Stimulated activated CD8-positive, alpha-beta memory T cell treated with anti-CD3 and anti-CD28 coated beads, Interleukin-4, amount 100 ng/mL, for 1 hour (primary cell): ENCODE results near the gene TMEM255B.
"Not testable (repeated sequence)": the region's sequence is repeated elsewhere in the genome, so short reads cannot be mapped to it uniquely, and the experiment has no call there.

Source experiments
- DNase-seq, 2 donors: peaks; one replicate each; pipeline ENCODE4 v3.0.0-alpha.2; 2020; ENCODE audit warnings: low read depth in 2 of 2, low spot score in 1 of 2

The TMEM255B gene

DNA sequence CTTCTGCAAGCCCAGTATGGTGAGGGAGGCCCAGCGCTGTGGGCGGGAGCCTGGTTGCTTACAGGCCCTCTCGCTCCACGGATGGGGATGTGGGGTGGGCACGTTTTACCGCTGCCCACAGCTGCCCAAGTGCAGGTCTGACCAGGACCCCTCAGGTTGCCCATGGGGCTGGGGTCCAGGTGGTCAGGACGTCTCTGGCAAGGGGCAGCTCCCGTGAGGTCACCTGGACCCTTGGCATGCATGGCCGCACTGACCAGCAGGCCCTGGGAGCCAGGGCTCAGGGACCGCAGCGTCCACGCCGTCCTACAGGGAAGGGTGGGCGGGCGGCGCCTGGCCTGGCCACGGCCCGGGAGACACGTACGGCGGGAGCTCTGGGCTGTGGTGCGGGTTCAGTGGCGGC, 72.0 kb downstream of the TMEM255B start:
- no peak for DNase-seq

DNA sequence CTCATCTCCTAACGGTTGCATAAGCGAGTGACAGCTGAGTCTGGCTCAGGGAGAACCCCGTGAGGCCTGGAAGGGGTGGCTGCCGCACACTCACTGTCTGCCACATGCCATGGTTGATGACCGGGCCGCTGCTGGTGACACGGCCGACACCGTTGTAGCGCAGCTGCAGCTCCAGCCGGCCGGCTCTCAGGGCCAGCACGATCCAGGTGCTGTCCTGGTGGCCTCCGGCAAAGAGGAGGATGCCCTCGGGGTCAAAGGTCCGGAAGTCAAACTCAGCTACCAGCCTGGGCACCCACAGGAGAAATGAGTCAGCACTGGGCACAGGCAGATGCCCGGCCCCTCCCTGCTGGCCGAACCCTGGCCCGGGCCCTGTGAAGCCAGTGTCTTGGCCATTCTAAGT, 73.2 kb downstream of the TMEM255B start:
- DNase-seq = no peak

DNA sequence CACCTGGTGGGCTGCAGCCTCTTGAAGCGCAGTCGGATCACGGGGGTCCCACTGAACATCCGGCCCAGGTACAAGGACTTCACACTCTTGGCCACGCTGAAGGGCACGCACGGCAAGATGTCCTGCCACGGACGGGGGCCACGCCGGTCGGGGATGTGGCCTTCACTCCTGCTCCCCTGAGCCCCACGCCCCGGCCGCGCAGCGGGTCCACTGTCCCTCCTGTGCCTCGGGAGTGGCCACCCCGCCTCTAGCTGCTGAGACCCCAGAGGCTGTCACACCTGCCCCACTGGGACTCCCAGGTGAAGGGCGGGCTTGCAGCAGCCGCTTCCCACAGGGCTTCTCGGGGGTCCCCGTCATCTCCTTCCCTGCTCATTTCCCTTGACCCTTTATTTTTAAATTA, 73.6 kb downstream of the TMEM255B start:
- no peak for DNase-seq

DNA sequence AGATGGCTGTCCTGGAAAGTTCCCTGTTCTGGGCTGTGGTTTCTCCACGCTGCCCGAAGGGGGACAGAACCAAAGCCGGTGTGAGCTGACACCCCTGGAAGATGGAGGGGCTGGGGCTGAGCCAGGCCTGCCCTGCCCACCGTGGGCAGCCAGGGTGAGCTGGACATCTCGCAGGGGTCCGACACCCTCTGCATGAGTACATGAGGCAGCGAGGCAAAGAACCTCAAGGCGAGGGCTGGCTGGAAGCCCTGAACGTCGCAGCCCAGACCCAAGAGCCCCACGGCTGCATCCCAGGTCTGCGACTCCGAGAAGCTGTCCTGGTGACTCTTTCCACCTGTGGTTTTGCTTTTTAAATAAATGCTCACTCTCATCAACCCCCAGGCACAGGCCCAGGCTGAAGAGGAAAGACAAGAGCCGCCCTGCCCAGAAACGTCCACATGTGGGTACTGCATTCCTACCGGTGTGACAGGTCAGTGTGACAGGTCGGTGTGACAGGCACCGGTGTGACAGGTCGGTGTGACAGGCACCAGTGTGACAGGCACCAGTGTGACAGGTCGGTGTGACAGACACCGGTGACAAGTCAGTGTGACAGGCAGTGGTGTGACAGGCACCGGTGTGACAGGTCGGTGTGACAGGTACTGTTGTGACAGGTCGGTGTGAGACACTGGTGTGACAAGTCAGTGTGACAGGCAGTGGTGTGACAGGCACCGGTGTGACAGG, 74.2 kb downstream of the TMEM255B start:
- DNase-seq = no peak

DNA sequence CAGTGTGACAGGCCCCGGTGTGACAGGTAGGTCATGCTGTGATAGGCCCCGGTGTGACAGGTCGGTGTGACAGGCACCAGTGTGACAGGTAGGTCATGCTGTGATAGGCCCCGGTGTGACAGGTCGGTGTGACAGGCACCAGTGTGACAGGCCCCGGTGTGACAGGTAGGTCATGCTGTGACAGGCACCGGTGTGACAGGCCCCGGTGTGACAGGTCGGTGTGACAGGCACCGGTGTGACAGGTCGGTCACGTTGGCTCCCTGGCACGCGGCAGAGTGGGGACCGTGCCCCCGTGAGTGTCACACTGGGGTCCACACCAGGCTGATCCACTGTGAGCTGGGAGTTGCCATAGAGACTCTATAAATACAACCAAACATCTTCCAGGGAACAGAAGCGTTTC, 75.0 kb downstream of the TMEM255B start:
- DNase-seq = not testable (repeated sequence)

DNA sequence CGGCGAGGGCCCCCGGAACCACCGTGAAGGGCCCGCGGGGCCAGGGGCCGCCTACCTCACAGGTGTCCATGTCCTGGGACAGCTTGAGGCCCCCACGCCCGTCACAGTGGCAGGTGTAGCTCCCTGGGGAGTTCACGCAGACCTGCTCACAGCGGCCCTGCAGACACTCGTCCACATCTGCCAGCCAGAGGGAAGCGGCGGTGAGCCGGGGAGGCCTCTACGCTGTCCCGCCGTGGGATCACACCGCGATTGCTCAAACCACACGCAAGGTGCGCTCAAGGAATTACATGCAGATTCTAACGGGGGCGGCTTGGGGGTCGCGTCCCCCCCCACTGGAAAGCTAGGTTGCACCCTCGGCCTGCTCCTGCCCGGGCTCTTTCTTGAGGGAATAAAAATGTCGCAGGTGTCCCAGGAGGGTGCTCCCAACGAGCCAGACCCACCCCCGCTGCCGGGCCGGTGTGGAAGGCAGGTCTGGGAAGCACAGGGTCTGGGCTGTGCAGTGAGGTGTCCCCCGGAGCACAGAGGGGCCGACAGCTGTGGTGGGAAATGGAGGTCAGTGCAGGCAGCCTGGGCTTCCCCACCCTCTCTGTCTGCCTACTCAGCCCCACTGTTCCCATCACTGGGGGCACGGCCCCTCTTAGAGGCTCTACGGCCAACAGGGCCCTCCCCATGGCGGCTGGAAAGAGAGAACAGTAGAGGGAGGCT, 75.6 kb downstream of the TMEM255B start:
- DNase-seq = no peak

DNA sequence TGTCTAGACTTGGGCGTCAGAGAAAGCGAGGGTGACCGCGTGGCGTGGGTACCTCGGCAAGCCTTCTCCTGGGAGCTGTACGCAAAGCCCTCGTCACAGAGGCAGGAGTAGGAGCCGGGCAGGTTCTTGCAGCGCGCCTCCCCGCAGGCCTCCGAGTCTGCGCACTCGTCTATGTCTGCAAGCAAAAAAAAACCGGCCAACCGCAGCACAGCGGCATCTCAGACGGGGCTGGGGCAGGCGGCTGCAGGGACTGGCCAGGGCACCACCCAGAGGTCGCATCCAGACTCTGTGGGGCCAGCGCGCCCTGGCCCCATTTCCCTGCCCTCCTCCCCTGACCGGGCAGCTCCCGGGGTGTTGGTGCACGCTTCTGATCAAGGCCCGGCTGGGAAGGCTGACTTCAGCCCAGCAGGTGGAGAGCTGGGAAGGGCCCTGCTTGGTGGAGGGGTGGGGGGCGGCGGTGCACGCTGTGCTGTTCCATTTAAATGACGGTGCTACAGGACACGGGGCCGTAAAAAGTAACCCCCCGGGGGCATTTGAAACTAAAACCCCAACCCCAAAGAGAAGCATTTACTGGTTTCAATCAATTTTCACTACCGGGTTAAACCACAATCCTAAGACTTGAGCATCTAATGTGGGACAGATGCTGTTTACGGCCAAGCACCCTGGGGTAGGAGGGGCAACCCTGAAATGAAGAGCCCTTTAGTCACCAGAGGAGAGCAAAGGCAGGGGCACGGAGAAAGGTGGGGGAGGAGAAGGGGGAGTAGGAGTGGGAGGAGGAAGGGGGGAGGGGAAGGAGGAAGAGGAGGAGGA, 76.6 kb downstream of the TMEM255B start:
- no peak for DNase-seq

DNA sequence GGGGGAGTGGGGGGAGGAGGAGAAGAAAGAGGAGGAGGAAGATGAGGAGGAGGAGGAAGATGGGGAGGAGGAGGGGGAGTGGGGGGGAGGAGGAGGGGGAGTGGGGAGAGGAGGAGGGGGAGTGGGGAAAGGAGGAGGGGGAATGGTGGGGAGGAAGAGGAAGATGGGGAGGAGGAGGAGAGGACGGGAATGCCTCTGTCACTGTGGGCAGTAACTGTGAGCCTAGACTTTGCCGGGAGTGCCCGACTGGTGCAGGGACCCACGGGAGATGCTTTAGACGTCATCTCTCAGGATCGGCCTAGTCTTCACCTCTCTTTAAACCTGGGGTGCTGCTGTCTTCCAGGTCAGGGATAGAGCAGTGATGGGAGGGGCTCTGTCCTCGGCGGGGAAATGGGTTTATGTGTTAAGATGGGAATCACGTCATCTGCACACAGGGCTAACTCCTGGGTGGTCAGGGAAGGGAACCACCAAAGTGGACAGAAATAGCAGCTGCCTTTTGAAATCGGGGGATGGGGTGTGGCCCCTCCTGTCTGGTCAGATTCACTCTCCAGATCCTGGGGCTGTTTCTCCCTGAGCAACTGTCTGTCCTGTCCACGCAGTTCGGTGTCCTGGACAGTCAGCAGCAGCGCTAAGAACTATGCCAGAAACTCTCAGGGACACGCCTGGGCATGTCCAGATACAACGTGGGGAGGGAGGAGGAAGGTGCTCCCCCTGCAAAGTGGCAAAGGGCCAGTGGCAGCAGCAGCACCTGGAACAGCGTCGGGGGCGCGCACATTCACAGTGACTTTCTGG, 77.9 kb downstream of the TMEM255B start:
- DNase-seq = no peak

DNA sequence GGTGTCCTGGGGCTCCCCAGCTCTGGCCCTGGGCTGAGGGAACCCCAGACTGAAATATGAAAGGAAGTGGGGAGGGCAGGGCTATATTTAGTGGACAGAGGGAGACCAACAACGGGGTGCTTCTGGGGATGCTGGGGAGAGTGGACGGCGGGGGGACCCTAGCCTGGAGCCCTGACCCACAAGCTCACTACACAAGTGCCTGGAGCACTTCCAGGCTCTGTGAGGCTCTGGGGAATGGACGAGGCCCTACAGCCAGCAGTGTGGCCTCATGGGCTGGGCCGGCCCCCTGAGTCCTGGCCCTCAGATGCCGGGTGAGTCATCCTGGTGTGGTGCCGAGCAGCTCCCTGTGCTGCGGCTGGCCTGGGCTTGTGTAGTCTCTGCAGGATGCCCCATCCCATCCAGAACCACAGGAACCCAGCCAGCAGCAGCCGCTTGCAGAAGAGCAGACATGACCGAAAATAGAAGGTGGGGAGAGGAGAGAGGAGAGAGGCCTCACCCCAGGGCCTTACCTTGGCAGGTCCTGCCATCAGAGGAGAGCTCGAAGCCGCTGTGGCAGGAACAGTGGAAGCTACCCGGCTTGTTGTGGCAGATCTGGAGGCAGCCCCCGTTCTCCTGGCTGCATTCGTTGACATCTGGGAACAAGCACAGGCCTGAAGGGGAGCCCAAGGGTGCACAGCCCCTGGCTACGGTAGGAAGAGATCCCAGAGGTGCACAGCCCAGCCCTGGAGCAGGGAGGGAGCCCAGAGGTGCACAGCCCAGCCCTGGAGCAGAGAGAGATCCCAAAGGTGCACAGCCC, 78.7 kb downstream of the TMEM255B start:
- DNase-seq = no peak

DNA sequence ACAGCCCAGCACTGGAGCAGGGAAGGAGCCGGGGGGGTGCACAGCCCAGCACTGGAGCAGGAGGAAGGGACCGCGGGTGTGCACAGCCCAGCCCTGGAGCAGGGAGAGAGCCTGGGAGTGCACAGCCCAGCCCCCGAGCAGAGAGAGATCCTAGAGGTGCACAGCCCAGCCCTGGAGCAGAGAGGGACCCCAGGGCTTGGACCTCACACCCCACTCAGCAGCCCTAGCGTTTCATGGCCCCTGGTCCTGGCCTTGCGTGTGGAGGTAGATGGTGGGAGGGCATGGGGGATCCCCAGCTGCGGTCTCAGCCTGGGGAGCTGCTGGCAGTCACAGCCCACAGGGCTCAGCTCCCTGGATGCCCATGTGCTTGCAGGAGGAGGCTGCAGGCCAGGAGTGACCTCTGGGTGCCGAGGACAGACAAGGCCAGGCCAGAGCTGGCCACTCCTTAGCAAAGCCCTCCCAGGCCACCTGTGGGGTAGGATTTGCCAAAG, 79.7 kb downstream of the TMEM255B start:
- no peak for DNase-seq

DNA sequence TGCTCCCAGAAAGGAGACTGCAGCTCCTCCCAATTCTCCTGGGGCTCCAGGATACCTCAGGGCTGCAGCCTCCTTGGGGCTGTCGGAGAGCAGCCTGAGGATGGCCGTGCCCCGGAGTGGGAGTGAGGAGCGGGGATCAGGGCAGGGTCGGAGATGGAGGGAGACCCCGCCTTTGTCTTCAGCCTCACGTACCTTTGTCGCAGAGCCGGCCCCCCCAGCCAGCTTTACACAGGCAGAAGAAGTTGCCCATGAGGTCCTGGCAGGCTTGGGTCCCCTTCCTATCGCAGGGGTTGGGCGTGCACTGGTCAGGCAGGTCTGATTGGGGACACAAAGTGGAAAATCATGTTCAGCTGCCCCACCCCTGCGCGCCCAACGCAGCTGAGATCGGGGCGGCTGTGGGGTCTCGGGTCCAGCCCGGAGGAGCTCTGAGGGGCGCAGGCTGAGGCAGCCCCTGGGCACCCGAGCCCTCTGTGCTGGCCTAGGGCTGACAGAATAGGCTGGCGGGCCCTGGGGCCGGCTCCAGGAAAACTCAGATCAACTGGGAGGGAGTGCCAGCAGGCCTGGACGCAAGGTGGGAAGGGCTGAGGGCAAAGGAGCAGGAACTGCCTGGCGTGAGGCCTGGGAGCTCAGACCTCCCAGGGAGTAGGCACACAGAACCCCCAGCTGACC, 80.6 kb downstream of the TMEM255B start:
- DNase-seq = no peak

DNA sequence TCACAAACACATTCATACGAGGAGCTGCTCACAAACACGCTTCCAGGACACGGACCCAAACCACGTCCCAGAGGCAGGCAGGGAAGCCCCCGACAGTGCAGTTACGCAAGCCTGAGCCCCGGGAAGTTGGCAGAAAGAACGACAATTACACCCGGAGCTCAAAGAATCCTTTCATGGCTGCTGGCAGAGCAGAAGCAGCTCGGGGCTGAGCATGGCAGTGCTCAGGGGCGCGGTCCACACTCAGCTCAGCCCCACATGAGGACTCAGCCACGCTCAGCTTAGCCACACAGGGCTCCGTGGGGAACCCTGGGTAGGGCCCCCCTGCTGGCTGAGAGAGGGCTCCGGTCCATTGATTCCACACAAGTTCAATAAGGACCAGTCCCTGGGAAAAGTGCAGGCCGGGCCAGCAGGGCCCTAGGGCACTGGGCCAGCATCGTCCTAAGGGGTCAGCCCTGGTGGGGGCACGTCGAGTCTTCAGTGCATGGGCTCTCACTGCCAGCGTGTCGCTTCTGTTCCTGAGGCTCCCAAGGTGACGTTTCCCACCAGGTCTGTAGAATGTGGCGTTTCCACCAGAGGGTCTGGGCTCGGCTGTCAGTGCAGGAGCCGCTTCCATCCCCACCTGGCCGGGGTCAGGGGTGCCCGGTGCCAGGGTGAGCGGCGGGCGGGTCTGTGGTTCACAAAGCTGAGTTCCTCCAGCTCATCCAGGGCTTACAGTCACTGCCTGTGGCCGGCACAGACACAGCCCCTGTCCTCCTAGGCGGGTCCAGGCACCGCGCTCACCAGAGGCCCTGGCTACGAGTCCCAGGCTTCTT, 81.7 kb downstream of the TMEM255B start:
- DNase-seq = no peak

DNA sequence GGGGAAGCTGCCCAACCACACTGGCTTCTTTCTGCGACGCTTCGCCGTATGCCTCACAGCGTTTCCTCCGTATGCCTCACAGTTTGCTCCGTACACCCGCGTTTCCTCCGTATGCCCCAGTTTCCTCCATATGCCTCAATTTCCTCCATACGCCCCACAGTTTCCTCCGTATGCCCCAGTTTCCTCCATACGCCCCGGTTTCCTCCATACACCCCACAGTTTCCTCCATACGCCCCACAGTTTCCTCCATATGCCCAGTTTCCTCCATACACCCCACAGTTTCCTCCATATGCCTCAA, 82.3 kb downstream of the TMEM255B start:
- DNase-seq = no peak

DNA sequence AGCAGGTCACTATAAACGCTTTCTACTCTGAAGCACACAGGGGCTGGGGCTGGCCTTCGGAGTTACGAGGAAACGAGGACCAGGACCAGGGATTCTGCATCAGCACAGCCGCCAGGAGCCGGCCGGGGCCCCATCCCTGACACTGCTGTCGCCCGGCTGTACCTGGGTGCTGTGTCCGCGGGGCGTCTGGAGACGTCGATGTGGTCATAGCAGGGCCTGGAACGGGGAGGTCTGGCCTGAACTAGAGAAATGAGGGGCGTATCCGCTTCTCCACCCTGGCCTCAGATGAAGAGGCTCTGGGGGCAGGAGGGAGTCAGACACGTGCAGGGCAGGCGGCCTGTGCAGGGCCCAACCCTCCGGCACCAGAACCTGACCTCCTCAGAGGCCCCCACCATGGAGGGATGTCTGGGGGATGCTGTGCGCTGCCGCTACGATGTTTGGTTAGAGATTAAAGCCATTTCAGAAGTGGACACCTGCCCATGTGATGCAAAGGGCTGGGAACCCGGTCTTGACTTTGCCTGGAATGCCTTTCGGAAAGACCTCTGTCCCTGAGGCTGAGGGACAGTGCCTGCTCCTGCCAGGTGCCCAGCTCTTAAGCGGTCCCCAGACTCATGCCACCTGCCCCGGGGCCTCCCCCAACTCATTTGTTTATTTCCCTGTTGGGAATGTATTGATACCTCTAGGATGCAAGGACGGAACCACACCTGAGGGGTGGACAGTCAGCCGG, 83.5 kb downstream of the TMEM255B start:
- no peak for DNase-seq

DNA sequence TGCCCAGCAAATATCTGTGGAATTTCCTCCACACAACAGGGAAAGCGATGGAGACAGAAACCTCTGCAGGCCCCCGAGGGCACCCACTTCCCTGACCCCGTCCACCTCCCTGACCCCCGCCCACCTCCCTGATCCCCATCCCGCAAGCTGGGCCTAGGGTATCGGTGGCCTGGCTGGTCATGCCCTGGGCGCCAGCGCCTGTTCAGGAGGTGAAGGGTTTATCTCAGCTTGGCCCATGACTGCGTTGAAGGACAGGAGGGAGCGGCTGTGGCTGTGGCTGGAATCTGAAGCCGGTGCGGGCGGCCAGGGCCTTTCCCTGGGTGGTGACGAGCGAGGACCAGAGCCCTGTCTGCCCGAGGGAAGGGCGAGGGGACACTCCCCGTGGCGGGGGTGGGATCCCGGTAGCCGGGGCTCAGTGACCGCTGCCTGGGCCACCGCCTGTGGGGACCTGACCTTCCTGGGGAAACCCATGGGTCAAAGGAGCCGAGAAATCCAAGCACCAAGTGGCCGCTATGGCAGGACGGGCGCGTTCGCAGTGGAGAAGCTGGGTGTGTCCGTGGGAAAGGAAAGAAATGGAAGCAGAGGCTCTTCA, 84.1 kb downstream of the TMEM255B start:
- no peak for DNase-seq

DNA sequence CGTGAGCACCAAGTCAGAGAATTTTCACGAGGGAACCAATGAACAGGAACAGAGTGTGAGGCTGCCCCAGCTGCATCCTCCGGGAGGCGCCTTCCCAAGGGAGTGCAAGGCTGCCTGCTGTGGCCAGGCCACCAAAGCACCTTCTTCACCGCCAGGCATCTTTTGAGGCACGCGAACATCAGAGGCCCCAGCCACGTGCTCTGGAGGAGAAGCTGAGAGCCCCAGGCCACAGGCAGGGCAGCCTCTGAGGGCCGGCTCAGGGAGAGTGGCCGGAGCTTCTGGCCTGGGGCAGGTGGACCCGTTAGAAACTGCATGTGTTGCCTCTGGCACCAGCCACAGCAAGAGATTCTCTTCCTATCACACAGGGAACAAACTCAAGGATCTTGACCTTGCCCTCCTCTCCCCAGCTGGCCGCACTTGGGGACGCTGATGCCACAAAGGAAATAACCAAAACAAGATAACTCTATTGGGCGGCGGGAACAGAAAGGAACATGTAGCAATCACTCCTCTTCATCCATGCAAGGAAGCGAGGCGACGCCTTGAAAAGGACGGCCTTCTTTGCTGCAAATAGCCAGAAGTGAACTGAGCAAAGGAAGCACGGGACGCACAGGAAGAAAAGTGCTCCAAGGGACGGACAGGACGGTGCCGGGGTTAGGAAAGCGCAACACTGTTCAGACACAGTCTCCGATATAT, 85.0 kb downstream of the TMEM255B start:
- DNase-seq = no peak

DNA sequence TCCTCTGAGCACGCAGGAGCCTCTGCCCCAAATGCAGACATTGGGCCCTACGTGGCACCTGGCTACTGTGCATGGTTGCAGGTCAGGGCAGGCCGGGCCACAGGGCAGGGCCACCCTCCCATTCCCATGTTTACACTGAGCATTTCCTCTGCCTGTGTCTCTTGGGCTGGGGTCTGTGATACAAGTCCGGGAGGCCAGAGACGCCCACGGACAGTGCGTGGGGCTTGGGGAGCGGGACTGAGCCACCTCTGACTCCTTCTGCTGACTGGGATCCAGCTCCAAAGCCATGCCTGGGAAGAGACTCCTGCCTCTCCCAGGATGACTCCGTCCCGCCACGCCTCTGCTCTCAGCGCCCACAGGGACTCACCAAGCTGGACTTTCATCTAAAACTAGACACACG, 86.0 kb downstream of the TMEM255B start:
- no peak for DNase-seq
